H1 (cell line): ENCODE measurements around the gene CEACAM1. TPM values are rescaled to one million over a fixed set of nuclear protein-coding genes. Genes with fewer than 3 reads are reported as not detected.

Experiments used
- CTCF ChIA-PET: fragments of 300-600 bp; sonication (Branson Sonifier 250); formaldehyde crosslinking; loops from one replicate; lab custom pipeline; 2021; ENCODE audit not compliant: partially characterized antibody; lab: Charles Lee
- POLR2A ChIA-PET: fragments of 300-600 bp; sonication (Branson Sonifier 250); formaldehyde crosslinking; loops from one replicate; lab custom pipeline; 2021; ENCODE audit warnings: inconsistent platforms; ENCODE audit not compliant: partially characterized antibody; lab: Charles Lee
- DNase-seq, 2 experiments: peaks; one replicate each; pipeline versions ENCODE4 v3.0.0 to v3.0.0-alpha.2; 2010 to 2022; ENCODE audit warnings: low spot score in 2 of 2, low read depth in 1 of 2, mixed read lengths in 1 of 2
- FAIRE-seq: peaks from 2 replicates; lab custom pipeline; 2011; peaks lifted over from hg19 to GRCh38; lab: Jason Lieb, UNC
- H2AFZ ChIP-seq: 2 replicates; pipeline ENCODE4 v1.8.1; 2012; ENCODE audit warnings: low read length, inconsistent platforms
- H2AK5ac ChIP-seq: 2 replicates; pipeline ENCODE4 v1.6.1; 2013; ENCODE audit warnings: low read depth, low read length
- H2BK120ac ChIP-seq: replicated peaks from 2 replicates; pipeline ENCODE3; 2013; ENCODE audit warnings: low read depth, low read length, inconsistent platforms
- H2BK12ac ChIP-seq: 2 replicates; pipeline ENCODE4 v1.6.1; 2013; ENCODE audit warnings: low read depth, low read length
- H2BK15ac ChIP-seq: 2 replicates; pipeline ENCODE4 v1.6.1; 2013; ENCODE audit warnings: low read length
- H2BK20ac ChIP-seq: 2 replicates; pipeline ENCODE4 v1.6.1; 2013; ENCODE audit warnings: low read length
- H2BK5ac ChIP-seq: 2 replicates; pipeline ENCODE4 v1.6.1; 2013; ENCODE audit warnings: low read depth, low read length
- H3K14ac ChIP-seq: 2 replicates; pipeline ENCODE4 v1.6.1; 2013; ENCODE audit warnings: inconsistent platforms; ENCODE audit not compliant: insufficient read length
- H3K18ac ChIP-seq: 2 replicates; pipeline ENCODE4 v1.6.1; 2013; ENCODE audit warnings: low read length; ENCODE audit errors: extremely low read depth
- H3K23ac ChIP-seq: 2 replicates; pipeline ENCODE4 v1.6.1; 2013; ENCODE audit warnings: inconsistent platforms; ENCODE audit not compliant: insufficient read length
- H3K23me2 ChIP-seq: 2 replicates; pipeline ENCODE4 v1.6.1; 2013; ENCODE audit warnings: low read depth, low read length
- H3K27ac ChIP-seq: 2 replicates; pipeline ENCODE4 v1.6.1; 2011; ENCODE audit warnings: low read depth, low read length, inconsistent platforms
- H3K27me3 ChIP-seq, 4 experiments: replicated peaks in 1 of 4; 1 replicate in 1 of 4; 2 replicates in 3 of 4; pipeline versions ENCODE4 v1.6.1 to v1.8.1; 2011 to 2013; ENCODE audit warnings: low read length in 3 of 4, mild to moderate bottlenecking in 3 of 4, inconsistent platforms in 2 of 4, mixed read lengths in 2 of 4, moderate library complexity in 1 of 4; ENCODE audit not compliant: control insufficient read depth in 3 of 4, insufficient read depth in 3 of 4; ENCODE audit errors: extremely low read depth in 1 of 4
- H3K36me3 ChIP-seq, 4 experiments: 2 replicates each; pipeline versions ENCODE4 v1.6.1 to v1.8.1; 2011 to 2013; ENCODE audit warnings: mild to moderate bottlenecking in 4 of 4, low read length in 3 of 4, moderate library complexity in 2 of 4, control low read depth in 1 of 4, inconsistent platforms in 1 of 4; ENCODE audit not compliant: insufficient read depth in 4 of 4, control insufficient read depth in 2 of 4
- H3K4ac ChIP-seq: replicated peaks from 2 replicates; pipeline ENCODE3; 2013; ENCODE audit warnings: low read length, low read depth, mixed read lengths, inconsistent platforms; ENCODE audit not compliant: insufficient read length
- H3K4me1 ChIP-seq, 4 experiments: replicated peaks in 1 of 4; 1 replicate in 1 of 4; 2 replicates in 3 of 4; pipeline versions ENCODE4 v1.6.1 to v1.8.1; 2011 to 2013; ENCODE audit warnings: low read length in 3 of 4, inconsistent platforms in 2 of 4, mixed read lengths in 1 of 4; ENCODE audit not compliant: insufficient read depth in 4 of 4, control insufficient read depth in 3 of 4
- H3K4me2 ChIP-seq, 2 experiments: 2 replicates each; pipeline versions ENCODE4 v1.6.1 to v1.8.1; 2011 to 2013; ENCODE audit warnings: low read depth in 2 of 2, low read length in 2 of 2, control low read depth in 1 of 2, inconsistent platforms in 1 of 2, mild to moderate bottlenecking in 1 of 2; ENCODE audit not compliant: insufficient read depth in 1 of 2
- H3K4me3 ChIP-seq, 4 experiments: fragments of 200-600, 300-600 bp in 1 of 4; sonication (generic), shearing (Covaris generic), sonication (Bioruptor Twin) in 1 of 4; 2 replicates each; pipeline versions ENCODE4 v1.5.1 to v1.8.1; 2011 to 2016; ENCODE audit warnings: low read length in 4 of 4, low read depth in 3 of 4, control low read depth in 2 of 4, inconsistent platforms in 2 of 4, mild to moderate bottlenecking in 2 of 4, mixed read lengths in 1 of 4, moderate library complexity in 1 of 4; ENCODE audit not compliant: insufficient read depth in 2 of 4; ENCODE audit errors: extremely low read depth in 1 of 4
- H3K56ac ChIP-seq: replicated peaks from 2 replicates; pipeline ENCODE3; 2013; ENCODE audit warnings: low read depth, mild to moderate bottlenecking, mixed read lengths, low read length, inconsistent platforms; ENCODE audit not compliant: insufficient read length
- H3K79me1 ChIP-seq: 2 replicates; pipeline ENCODE4 v1.6.1; 2013; ENCODE audit warnings: low read depth, low read length, control low read depth
- H3K79me2 ChIP-seq, 2 experiments: 2 replicates each; pipeline versions ENCODE4 v1.6.1 to v1.8.1; 2012 to 2013; ENCODE audit warnings: low read length in 2 of 2, mild to moderate bottlenecking in 2 of 2, inconsistent platforms in 1 of 2; ENCODE audit not compliant: insufficient read depth in 2 of 2, control insufficient read depth in 1 of 2
- H3K9ac ChIP-seq, 4 experiments: replicated peaks in 1 of 4; 1 replicate in 1 of 4; 2 replicates in 3 of 4; pipeline versions ENCODE4 v1.6.1 to v1.8.1; 2011 to 2013; ENCODE audit warnings: low read depth in 3 of 4, low read length in 3 of 4, control low read depth in 2 of 4, mild to moderate bottlenecking in 2 of 4, moderate library complexity in 2 of 4, inconsistent platforms in 1 of 4; ENCODE audit errors: extremely low read depth in 1 of 4
- H3K9me3 ChIP-seq, 2 experiments: 2 replicates each; pipeline versions ENCODE4 v1.6.1 to v1.8.1; 2012 to 2013; ENCODE audit warnings: mild to moderate bottlenecking in 2 of 2, moderate library complexity in 2 of 2, control low read depth in 1 of 2, inconsistent platforms in 1 of 2, low read depth in 1 of 2, low read length in 1 of 2, mixed read lengths in 1 of 2; ENCODE audit not compliant: insufficient read depth in 2 of 2
- H4K20me1 ChIP-seq, 2 experiments: replicated peaks in 1 of 2; 2 replicates each; pipeline versions ENCODE3 to v1.8.1; 2011 to 2013; ENCODE audit warnings: inconsistent platforms in 2 of 2, low read length in 2 of 2, mild to moderate bottlenecking in 1 of 2; ENCODE audit not compliant: insufficient read depth in 2 of 2, control insufficient read depth in 1 of 2
- H4K5ac ChIP-seq: 2 replicates; pipeline ENCODE4 v1.6.1; 2013; ENCODE audit warnings: low read length, low read depth, mixed read lengths, inconsistent platforms; ENCODE audit not compliant: insufficient read length
- H4K8ac ChIP-seq: 2 replicates; pipeline ENCODE4 v1.8.0; 2013; ENCODE audit warnings: mild to moderate bottlenecking, moderate library complexity, low read length, inconsistent platforms; ENCODE audit not compliant: insufficient read depth; ENCODE audit errors: extremely low read depth
- H4K91ac ChIP-seq: replicated peaks from 2 replicates; pipeline ENCODE3; 2013; ENCODE audit warnings: low read length, mixed read lengths, inconsistent platforms; ENCODE audit not compliant: insufficient read length
- ASH2L ChIP-seq: fragments of 200-600, 300-600 bp; sonication (generic); IDR thresholded peaks from one replicate; pipeline ENCODE4 v1.7.1; 2017; ENCODE audit warnings: low read length
- BACH1 ChIP-seq: IDR thresholded peaks from 2 replicates; pipeline ENCODE4 v1.6.1; 2012; ENCODE audit warnings: low read length, improper control_type of control experiment
- KDM4A ChIP-seq: IDR thresholded peaks from one replicate; pipeline ENCODE4 v1.7.1; 2012; ENCODE audit warnings: low read depth, mild to moderate bottlenecking, moderate library complexity, low read length, inconsistent platforms; ENCODE audit not compliant: severe bottlenecking
- KDM5A ChIP-seq: fragments of 200-600 bp; IDR thresholded peaks from 2 replicates; pipeline ENCODE4 v1.7.1; 2012; ENCODE audit warnings: mild to moderate bottlenecking, low read length, inconsistent platforms, mixed read lengths
- SUZ12 ChIP-seq: fragments of 200-600 bp; sonication (generic); IDR thresholded peaks from 2 replicates; pipeline ENCODE4 v1.6.1; 2012; ENCODE audit warnings: mild to moderate bottlenecking, inconsistent platforms, low read length, moderate library complexity, mixed read lengths
- WGBS, 2 experiments: shearing (Covaris generic) in 1 of 2; methylation state at CpG; one replicate each; pipeline versions ENCODE4 v1.1.6 to v1.1.7; 2013 to 2015; ENCODE audit warnings: low lambda C conversion rate in 2 of 2, mixed read lengths in 2 of 2, inconsistent platforms in 1 of 2, low coverage in 1 of 2, missing lambda C conversion rate in 1 of 2; ENCODE audit not compliant: insufficient replicate concordance in 2 of 2, insufficient coverage in 1 of 2, insufficient read length in 1 of 2; ENCODE audit errors: extremely low coverage in 1 of 2, missing lambda C conversion rate in 1 of 2; 5-methylcytosine and 5-hydroxymethylcytosine counted together
- polyA plus RNA-seq, 7 experiments: library from polyadenylated mRNA; depleted of rRNA in 3 of 7; stranded (reverse) in 5 of 7; unstranded in 2 of 7; fragments of >200 nt in 5 of 7; fragments of 200-250 nt in 2 of 7; gene quantifications; 1 replicate in 5 of 7; 2 replicates in 1 of 7; 4 replicates in 1 of 7; pipeline versions ENCODE4 v1.2.1 to v1.2.3, GENCODE V29; 2011 to 2013; ENCODE audit warnings: missing spikeins in 2 of 7, mixed read lengths in 2 of 7
- total RNA-seq: library from RNA; stranded (reverse); fragmentation: NEBNext Ultra II Directional; extraction: Animal tissue kit (Norgen Biotek cat#: 25700); gene quantifications from 2 replicates; pipeline ENCODE4 v1.2.1, GENCODE V29; 2021
- TF ChIP-seq, protein P1 (sequence below), 3 experiments: IDR thresholded peaks; 1 replicate in 2 of 3; 2 replicates in 1 of 3; pipeline versions ENCODE4 v1.5.1 to v1.6.1; 2011; ENCODE audit warnings: low read length in 3 of 3, mild to moderate bottlenecking in 3 of 3, inconsistent platforms in 2 of 3, low read depth in 1 of 3, moderate library complexity in 1 of 3; ENCODE audit not compliant: insufficient read depth in 1 of 3; ENCODE audit errors: control extremely low read depth in 1 of 3

The CEACAM1 gene
- total and polyA plus RNA-seq, 2 of the 8 experiments (the other 6 are each of a cell fraction or from before 2014, with no cell fraction given): 1.8 to 3.6 TPM

DNA sequence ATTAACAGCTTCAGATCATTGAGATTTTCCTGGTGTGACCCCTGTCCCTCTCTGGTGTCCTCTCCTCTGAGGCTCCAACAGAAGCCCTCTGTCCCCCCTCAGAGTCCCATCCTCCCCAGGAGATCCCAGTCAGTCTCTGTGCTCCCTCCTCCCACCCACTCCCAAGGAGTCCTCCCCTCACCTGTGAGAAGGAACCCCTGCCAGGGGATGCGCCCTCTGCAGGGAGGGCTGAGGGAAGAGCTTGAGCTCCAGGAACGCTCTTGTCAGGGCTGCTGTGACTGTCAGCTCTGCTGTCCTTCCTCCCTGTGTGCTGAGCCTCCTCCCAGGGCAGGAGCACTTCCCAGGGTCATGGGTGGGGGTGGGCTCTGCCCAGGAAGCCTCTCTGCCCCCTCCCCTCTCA is 33.2 kb upstream of the CEACAM1 start:
- ChIA-PET POLR2A (no interaction called here), CTCF (interaction anchor here (0.6 to 5.2 kb wide), 12 partner anchors 10 to 123 kb away, joined by 3 to 51 read pairs (median 12); partner anchors contain the start of genes CEACAM1 and CEACAM8)
- Histone ChIP-seq H3K4me1 (peaks cover 2 to 10% (median 5%) of the 10 kb centered on the region in 4 experiments; a peak in 6 of 7 replicates), H4K5ac (no peak overlapping the region), H3K56ac (no peak overlapping the region), H4K8ac (no peak overlapping the region), H3K27me3 (no peaks in the 10 kb centered on the region), H3K23me2 (no peaks in the 10 kb centered on the region), H2BK5ac (no peak overlapping the region), H3K9ac (no peak overlapping the region), H3K4me2 (no peak overlapping the region), H3K18ac (no peak overlapping the region), H2BK120ac (no peak overlapping the region), H3K79me2 (no peaks in the 10 kb centered on the region), H3K4ac (no peak overlapping the region), H3K27ac (no peak overlapping the region), H3K14ac (no peak overlapping the region), H4K91ac (no peak overlapping the region), H2BK20ac (no peak overlapping the region), H3K36me3 (no peaks in the 10 kb centered on the region), H4K20me1 (no peaks in the 10 kb centered on the region), H2AFZ (no peak overlapping the region), H3K4me3 (no peak overlapping the region), H2BK15ac (no peak overlapping the region; the same call in 1 of the 2 replicates), H2BK12ac (no peak overlapping the region), H3K9me3 (no peaks in the 10 kb centered on the region), H2AK5ac (no peak overlapping the region), H3K79me1 (no peaks in the 10 kb centered on the region), H3K23ac (no peak overlapping the region)
- DNase-seq (no peak), FAIRE-seq (no peak)
- no peak for TF ChIP-seq KDM5A
- TF ChIP-seq, protein P1, sequence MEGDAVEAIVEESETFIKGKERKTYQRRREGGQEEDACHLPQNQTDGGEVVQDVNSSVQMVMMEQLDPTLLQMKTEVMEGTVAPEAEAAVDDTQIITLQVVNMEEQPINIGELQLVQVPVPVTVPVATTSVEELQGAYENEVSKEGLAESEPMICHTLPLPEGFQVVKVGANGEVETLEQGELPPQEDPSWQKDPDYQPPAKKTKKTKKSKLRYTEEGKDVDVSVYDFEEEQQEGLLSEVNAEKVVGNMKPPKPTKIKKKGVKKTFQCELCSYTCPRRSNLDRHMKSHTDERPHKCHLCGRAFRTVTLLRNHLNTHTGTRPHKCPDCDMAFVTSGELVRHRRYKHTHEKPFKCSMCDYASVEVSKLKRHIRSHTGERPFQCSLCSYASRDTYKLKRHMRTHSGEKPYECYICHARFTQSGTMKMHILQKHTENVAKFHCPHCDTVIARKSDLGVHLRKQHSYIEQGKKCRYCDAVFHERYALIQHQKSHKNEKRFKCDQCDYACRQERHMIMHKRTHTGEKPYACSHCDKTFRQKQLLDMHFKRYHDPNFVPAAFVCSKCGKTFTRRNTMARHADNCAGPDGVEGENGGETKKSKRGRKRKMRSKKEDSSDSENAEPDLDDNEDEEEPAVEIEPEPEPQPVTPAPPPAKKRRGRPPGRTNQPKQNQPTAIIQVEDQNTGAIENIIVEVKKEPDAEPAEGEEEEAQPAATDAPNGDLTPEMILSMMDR (IDR thresholded peaks at IDR 0.05; ENCODE audit: control extremely low read depth in 1 of 3, insufficient read depth in 1 of 3, low read depth in 1 of 3, low read length in 3 of 3): peak; percentile 15 to 31 (median 22); a peak in 3 of 4 replicates
- TF ChIP-seq SUZ12: no peak
- no peak for TF ChIP-seq KDM4A
- no peak for TF ChIP-seq ASH2L
- TF ChIP-seq BACH1: no peak
- WGBS, 2 experiments: 78% methylated on average over 2 of the region's 2 CpGs; no CpG with 5 or more reads in 1 of the 2 experiments
